Measurements from ENCODE around the gene ACTR5.
A peak's percentile ranks its signal among the peaks of the same experiment; 100 is the strongest.

ACTR5 gene

DNA sequence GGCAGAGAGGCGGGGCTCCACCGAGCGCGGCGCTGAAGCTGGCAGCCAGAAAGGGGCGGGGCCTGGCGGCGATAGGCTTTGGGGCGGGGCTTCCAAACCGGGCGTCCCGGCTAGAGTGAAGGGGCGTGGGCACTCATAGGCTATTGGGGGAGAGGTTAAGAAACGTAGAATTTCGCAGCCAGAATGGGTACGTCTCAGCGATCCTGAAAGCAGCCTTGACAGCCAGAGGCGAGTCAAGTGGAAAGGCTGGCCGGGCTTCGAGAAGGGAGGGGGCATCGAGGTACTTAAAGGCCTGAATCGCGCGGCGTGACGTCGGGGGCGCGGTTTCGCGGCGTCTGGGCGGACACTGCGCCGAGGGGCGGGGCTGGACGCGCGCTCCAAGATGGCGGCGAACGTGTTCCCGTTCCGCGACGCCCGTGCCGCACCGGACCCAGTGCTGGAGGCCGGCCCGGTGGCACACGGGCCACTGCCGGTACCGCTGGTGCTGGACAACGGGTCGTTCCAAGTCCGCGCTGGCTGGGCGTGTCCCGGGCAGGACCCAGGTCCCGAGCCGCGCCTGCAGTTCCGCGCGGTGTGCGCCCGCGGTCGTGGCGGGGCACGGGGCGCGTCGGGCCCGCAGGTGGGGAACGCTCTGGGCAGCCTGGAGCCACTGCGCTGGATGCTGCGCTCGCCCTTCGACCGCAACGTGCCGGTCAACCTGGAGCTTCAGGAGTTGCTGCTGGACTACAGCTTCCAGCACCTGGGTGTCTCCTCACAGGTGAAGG, at the start of gene ACTR5:
Gene ACTR5, plus strand, starts transcription at position 364 of the 764 bp plus-strand sequence. Its CDS starts 19 bp downstream, at position 383.
- peak; percentile 99 for DNase-seq

- no peak for DNase-seq
Measured at GRCh38 chr20:38698541-38698940, 49.7 kb upstream of the ACTR5 start.

GRCh38 chr20:38700141-38700540, 48.1 kb upstream of the ACTR5 start:
- DNase-seq = no peak

GRCh38 chr20:38700926-38701325, 47.3 kb upstream of the ACTR5 start:
- DNase-seq = no peak

- no peak for DNase-seq
Measured at GRCh38 chr20:38703526-38703925, 44.7 kb upstream of the ACTR5 start.

- DNase-seq = no peak
Measured at GRCh38 chr20:38704136-38704535, 44.1 kb upstream of the ACTR5 start.

GRCh38 chr20:38706509-38706908, 41.8 kb upstream of the ACTR5 start:
- DNase-seq = no peak

- DNase-seq = no peak
Measured at GRCh38 chr20:38714308-38714707, 34.0 kb upstream of the ACTR5 start.

DNA sequence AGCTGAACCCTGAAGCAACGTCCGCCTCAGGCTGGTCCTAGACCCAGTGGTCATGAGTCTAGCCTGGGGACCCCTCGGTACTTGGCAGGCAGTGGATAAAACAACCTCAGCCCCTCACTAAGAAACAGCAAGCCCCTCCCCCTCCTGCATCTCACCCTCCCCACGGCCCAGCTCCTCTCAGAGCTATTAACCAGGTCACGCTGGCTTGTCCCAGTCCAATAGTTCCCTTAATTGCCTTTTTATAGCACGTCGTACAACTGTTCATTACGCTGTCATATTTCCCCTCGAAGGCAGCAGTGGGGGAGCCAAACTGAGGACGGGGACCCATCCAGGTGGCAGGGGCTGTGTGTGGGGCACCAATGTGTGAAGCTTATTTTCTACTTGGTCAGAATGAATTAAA, 32.6 kb upstream of the ACTR5 start:
- DNase-seq = no peak

- no peak for DNase-seq
Measured at GRCh38 chr20:38722683-38723016, 25.6 kb upstream of the ACTR5 start.

DNA sequence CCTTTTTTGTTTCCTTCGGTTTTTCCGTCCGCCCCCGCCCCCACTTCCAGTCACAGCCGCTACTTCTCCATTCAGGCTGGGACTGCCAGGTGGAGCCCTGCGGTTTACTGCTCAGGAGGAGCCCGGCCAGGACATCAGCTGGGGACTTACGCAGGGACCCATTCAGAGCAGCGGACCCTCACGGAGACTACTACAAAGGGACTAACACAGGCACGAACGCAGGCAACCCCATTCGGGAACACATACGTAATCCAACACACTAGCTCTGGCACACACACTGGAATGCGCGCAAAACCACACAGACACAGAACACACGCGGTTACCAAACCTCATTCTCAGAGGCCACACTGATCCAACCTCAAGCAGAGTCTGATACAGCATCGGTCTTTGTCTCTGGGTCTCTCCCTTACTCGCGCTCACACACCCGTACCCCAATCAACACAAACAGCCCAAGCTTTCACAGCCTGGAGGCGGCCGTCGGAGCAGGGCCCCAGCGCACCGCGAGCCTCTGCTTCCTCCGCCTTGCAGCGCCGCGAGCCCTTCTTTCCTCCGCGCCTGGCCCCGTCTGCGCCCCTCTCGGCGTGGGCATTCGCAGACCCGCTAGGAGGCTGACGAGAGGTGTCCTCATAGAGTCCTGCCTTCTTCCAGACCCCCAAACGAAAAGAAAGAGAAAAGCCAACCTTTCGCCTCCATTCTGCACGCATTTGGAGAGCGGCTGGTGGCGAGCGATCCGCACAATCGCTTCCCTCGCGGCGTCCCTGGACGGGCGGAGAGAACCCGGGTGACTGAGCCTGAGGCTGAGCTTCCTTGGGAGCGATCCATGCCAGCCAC, 25.0 kb upstream of the ACTR5 start:
- DNase-seq = no peak

DNA sequence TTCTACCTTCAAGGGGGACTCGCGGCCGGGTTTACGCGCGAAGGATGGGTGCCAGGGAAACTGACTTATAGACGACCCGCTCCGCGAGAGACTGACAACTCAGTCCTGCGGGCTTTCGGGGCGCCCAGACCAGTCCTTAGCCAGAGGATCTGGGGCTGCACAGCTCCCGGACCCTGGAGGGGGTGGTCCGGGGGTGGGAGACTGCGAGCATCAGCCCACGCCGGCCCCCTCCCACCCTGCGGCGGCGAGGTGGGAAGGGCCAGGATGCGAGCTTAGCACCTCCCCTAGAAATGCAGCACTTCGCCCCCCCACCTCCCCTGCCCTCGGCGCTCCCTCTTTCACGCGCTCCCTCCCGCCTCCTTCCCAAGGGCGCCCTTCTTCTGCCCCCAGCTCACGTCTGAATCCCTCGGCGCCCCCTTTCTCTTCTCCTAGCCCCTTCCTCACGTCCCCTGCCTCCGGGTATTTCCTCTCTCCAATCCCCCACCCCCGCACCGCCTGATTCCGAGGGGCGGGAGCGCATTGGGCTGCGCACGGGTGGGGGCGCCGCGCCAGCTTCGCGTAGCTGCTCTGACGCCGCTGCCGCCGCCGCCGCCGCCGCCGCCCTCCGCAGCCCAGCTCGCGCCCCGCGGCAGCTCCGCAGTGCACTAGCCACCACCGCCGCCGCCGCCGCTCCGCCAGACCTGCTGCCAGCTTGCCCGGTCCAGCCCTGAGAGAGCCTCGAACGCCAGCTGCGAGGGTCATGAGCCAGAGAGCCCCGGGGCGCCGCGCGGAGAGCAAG, 24.2 kb upstream of the ACTR5 start, which contains the start of gene SLC32A1:
Gene SLC32A1, plus strand, starts transcription at position 639 of the 778 bp plus-strand sequence. CDS start 239 bp downstream, outside the sequence.
- DNase-seq = no peak

DNA sequence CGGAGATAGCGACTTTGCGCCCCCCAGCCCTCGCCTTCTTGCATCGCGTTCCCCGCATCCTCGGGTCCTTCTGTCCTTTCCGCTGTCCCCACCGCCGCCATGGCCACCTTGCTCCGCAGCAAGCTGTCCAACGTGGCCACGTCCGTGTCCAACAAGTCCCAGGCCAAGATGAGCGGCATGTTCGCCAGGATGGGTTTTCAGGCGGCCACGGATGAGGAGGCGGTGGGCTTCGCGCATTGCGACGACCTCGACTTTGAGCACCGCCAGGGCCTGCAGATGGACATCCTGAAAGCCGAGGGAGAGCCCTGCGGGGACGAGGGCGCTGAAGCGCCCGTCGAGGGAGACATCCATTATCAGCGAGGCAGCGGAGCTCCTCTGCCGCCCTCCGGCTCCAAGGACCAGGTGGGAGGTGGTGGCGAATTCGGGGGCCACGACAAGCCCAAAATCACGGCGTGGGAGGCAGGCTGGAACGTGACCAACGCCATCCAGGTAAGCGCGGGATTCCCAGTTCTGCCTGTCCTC, 23.6 kb upstream of the ACTR5 start:
- DNase-seq = no peak

DNA sequence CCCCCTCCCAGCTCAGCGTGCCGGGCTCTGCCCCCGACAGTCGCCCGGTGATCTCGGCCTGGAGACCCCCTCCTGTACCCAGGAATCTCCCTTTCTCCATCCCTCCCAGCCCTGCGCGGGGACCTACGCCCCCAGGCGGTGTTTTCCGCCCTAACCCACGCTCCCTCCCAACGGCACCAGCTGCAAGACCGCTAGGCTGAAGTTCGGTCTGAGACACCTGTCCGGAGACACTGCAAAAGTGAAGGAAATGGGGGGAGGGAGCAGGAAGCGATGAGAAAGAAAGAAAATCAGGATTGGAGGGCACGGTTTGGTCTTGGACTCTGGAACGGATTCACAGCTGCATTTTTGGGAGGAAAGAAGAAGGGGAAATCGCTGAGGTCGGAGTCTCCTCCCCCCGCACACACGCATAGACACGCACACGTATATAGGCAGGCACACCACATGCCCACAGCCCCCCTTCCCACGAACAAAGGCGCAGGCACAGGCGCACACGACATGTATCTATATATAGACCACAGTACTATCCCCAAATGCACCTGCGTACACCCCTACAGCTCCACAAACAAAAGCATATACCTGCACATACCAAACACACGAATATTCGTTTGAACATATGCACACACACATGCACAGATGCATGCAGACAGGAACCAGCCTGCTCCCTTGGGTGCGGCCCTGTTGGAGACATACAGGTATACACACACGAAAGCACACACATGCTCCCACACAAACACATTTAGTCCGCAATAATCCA, 22.9 kb upstream of the ACTR5 start:
- DNase-seq = no peak

DNA sequence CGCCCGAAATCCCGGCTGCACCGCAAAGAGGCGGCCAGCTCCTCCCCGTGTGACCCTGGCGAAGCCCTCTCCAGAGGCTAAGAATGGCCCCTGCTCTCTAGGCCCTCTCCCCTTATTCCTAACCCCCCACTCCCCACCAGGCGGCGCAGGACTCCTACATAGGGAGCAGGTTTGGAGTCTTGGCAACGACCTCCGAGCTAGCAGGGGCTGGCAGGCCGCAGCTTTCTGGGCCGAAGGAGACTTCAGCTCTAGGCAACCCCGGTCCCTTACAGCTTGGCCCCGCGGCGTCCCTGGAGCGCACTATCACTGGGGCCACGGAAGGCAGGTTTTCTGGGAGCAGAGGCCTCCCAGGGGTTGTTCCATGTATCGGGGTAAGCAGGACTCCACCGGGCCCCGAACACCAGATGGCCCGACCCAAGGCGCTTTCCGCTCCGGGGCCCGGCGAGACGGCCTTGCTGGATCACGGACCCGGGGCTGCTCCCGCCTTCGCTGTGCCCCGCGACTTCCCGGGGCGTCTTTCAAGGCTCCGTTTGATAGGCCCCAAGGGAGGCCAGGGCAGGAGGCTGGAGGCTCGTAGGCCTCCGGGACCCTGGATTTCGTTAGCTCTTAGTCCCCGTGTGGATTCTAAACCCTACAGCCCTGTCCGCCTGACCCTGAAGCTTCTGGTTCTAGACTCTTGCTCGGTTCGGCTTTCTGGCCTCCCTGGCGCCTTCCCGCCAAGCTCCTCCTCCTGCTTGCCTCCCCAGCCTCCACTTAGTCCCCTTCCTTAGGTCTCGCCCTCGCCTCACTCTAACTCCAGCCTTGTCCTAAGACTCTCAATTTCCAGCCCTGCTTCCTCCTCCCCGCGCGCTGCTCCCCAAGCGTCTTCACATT, 22.1 kb upstream of the ACTR5 start:
- peak; percentile 78 for DNase-seq

GRCh38 chr20:38726804-38727606, 21.3 kb upstream of the ACTR5 start:
- peak; percentile 81 for DNase-seq

DNA sequence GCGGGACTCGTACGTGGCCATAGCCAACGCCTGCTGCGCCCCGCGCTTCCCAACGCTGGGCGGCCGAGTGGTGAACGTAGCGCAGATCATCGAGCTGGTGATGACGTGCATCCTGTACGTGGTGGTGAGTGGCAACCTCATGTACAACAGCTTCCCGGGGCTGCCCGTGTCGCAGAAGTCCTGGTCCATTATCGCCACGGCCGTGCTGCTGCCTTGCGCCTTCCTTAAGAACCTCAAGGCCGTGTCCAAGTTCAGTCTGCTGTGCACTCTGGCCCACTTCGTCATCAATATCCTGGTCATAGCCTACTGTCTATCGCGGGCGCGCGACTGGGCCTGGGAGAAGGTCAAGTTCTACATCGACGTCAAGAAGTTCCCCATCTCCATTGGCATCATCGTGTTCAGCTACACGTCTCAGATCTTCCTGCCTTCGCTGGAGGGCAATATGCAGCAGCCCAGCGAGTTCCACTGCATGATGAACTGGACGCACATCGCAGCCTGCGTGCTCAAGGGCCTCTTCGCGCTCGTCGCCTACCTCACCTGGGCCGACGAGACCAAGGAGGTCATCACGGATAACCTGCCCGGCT, 20.6 kb upstream of the ACTR5 start:
- no peak for DNase-seq

- DNase-seq = no peak
Measured at GRCh38 chr20:38728191-38728781, 20.0 kb upstream of the ACTR5 start.

- no peak for DNase-seq
Measured at GRCh38 chr20:38728911-38729642, 19.2 kb upstream of the ACTR5 start.

Measured in activated effector memory CD4-positive, alpha-beta T cell treated with anti-CD3 and anti-CD28 coated beads, Interleukin-2, amount 50 U/mL, for 16 hours (primary cell).